ENCODE data around the gene KITLG. TPM values are rescaled to one million over a fixed set of nuclear protein-coding genes. Genes with fewer than 3 reads are reported as not detected.

The KITLG gene
- total and polyA plus RNA-seq, 2 of the 8 experiments (the other 6 are each of a cell fraction or from before 2014, with no cell fraction given) = 1.3 to 7.8 TPM

DNA sequence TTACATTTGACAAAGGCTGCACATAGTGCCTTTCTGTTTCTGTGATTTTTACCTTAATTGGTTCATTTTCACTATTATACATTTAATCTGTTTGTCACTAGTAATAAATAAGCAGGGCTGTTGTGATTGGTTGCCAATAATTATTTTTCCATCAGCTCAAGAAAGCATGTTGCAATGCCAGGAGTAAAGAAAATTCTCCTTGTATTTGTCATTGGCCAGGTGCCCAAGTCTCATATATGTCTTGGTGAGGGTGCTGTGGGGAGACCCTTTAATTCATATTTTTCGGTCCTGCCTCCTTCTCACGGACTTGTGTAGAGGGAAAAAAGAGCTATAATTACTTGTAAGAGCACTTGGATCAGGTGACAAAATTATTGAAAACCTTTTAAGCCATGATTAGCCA, 108.0 kb downstream of the KITLG start:
- Histone ChIP-seq H3K4me3 (ENCODE audit: extremely low read depth in 1 of 4, insufficient read depth in 2 of 4, low read depth in 3 of 4, low read length in 4 of 4) (no peak overlapping the region), H3K9me3 (ENCODE audit: insufficient read depth in 2 of 2, low read depth in 1 of 2, low read length in 1 of 2) (peaks cover 6 to 8% of the 10 kb centered on the region in 2 experiments), H3K27me3 (replicated peaks in 1 of 4; ENCODE audit: control insufficient read depth in 3 of 4, extremely low read depth in 1 of 4, insufficient read depth in 3 of 4, low read length in 3 of 4) (no peaks in the 10 kb centered on the region), H3K79me1 (ENCODE audit: low read depth, low read length) (no peaks in the 10 kb centered on the region), H3K56ac (replicated peaks; ENCODE audit: insufficient read length, low read depth, low read length) (no peak overlapping the region), H4K91ac (replicated peaks; ENCODE audit: insufficient read length, low read length) (no peak overlapping the region), H2BK12ac (ENCODE audit: low read depth, low read length) (no peak overlapping the region), H3K23ac (ENCODE audit: insufficient read length) (no peak overlapping the region), H3K27ac (ENCODE audit: low read depth, low read length) (no peak overlapping the region), H3K4ac (replicated peaks; ENCODE audit: insufficient read length, low read depth, low read length) (no peak overlapping the region), H4K8ac (ENCODE audit: extremely low read depth, insufficient read depth, low read length) (no peak overlapping the region), H3K14ac (ENCODE audit: insufficient read length) (no peak overlapping the region), H2BK20ac (ENCODE audit: low read length) (no peak overlapping the region), H3K18ac (ENCODE audit: extremely low read depth, low read length) (no peak overlapping the region), H2AK5ac (ENCODE audit: low read depth, low read length) (no peak overlapping the region), H3K4me2 (ENCODE audit: insufficient read depth in 1 of 2, low read depth in 2 of 2, low read length in 2 of 2) (no peak overlapping the region; a peak in 1 of 4 replicates), H3K23me2 (ENCODE audit: low read depth, low read length) (no peaks in the 10 kb centered on the region), H3K9ac (replicated peaks in 1 of 4; ENCODE audit: extremely low read depth in 1 of 4, low read depth in 3 of 4, low read length in 3 of 4) (no peak overlapping the region), H4K20me1 (replicated peaks in 1 of 2; ENCODE audit: control insufficient read depth in 1 of 2, insufficient read depth in 2 of 2, low read length in 2 of 2) (no peaks in the 10 kb centered on the region), H4K5ac (ENCODE audit: insufficient read length, low read depth, low read length) (no peak overlapping the region), H2BK120ac (replicated peaks; ENCODE audit: low read depth, low read length) (no peak overlapping the region), H3K36me3 (ENCODE audit: control insufficient read depth in 2 of 4, insufficient read depth in 4 of 4, low read length in 3 of 4) (no peaks in the 10 kb centered on the region; a peak in 1 of 8 replicates), H2BK15ac (ENCODE audit: low read length) (no peak overlapping the region), H2BK5ac (ENCODE audit: low read depth, low read length) (no peak overlapping the region), H3K4me1 (replicated peaks in 1 of 4; ENCODE audit: control insufficient read depth in 3 of 4, insufficient read depth in 4 of 4, low read length in 3 of 4) (peaks cover 0 to 6% (median 4%) of the 10 kb centered on the region in 4 experiments; a peak in 4 of 7 replicates), H3K79me2 (ENCODE audit: control insufficient read depth in 1 of 2, insufficient read depth in 2 of 2, low read length in 2 of 2) (no peaks in the 10 kb centered on the region), H2AFZ (ENCODE audit: low read length) (no peak overlapping the region)
- FAIRE-seq (no peak), DNase-seq (ENCODE audit: low read depth in 1 of 2, low spot score in 2 of 2) (no peak)
- ChIA-PET POLR2A (ENCODE audit: partially characterized antibody) (no interaction called here), CTCF (ENCODE audit: partially characterized antibody) (interaction anchor here (1.0 kb wide), 1 partner anchor 15 kb away, joined by 3 read pairs; no protein-coding TSS in a partner anchor)
- 90% methylated on average over 2 of the region's 2 CpGs; no CpG with 5 or more reads in 1 of the 2 experiments for WGBS, 2 experiments (ENCODE audit: extremely low coverage in 1 of 2, insufficient coverage in 1 of 2, insufficient read length in 1 of 2, insufficient replicate concordance in 2 of 2, low coverage in 1 of 2, low lambda C conversion rate in 2 of 2, missing lambda C conversion rate in 1 of 2)
- TF ChIP-seq, protein P1, sequence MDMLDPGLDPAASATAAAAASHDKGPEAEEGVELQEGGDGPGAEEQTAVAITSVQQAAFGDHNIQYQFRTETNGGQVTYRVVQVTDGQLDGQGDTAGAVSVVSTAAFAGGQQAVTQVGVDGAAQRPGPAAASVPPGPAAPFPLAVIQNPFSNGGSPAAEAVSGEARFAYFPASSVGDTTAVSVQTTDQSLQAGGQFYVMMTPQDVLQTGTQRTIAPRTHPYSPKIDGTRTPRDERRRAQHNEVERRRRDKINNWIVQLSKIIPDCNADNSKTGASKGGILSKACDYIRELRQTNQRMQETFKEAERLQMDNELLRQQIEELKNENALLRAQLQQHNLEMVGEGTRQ (IDR thresholded peaks at IDR 0.05; ENCODE audit: low read length) = no peak
- TF ChIP-seq POLR2AphosphoS5 (IDR thresholded peaks at IDR 0.05; ENCODE audit: low read depth, low read length) (no peak), CBX8 (IDR thresholded peaks at IDR 0.05; ENCODE audit: borderline replicate concordance, low read depth, low read length) (no peak)
